ENCODE data around the gene C5.

GRCh38 chr9:120936011-120936763, 113.9 kb downstream of the C5 start:
- TF ChIP-seq POLR2A (IDR thresholded peaks at IDR 0.05; ENCODE audit: low read depth, low read length) (no peak), POLR2AphosphoS5 (IDR thresholded peaks at IDR 0.05; ENCODE audit: low read depth, low read length) (no peak), TAF1 (IDR thresholded peaks at IDR 0.05; ENCODE audit: low read depth, low read length) (no peak), PAX5 (IDR thresholded peaks at IDR 0.05; ENCODE audit: insufficient read depth, low read length, severe bottlenecking) (peak; percentile 58)
